BJ (cell line): ENCODE results near the gene NR1H2. TPM values are rescaled to one million over a fixed set of nuclear protein-coding genes. Genes with fewer than 3 reads are reported as not detected.

Experiments
- CTCF ChIA-PET: fragments of 350-600 bp; formaldehyde crosslinking; extraction: SDS; loops from one replicate; lab custom pipeline; 2021; ENCODE audit warnings: antibody characterized with exemption, inconsistent platforms; lab: Yijun Ruan, JAX
- POLR2A ChIA-PET: fragments of 300-600 bp; sonication (Branson Sonifier 250); formaldehyde crosslinking; extraction: SDS; loops from one replicate; lab custom pipeline; 2021; ENCODE audit warnings: antibody characterized with exemption; lab: Charles Lee
- DNase-seq: peaks from one replicate; pipeline ENCODE4 v3.0.0-alpha.2; 2011; ENCODE audit warnings: low read depth
- H3K27me3 ChIP-seq: 2 replicates; pipeline ENCODE4 v1.6.0; 2011; ENCODE audit warnings: low read length; ENCODE audit not compliant: control insufficient read depth, insufficient read depth
- H3K36me3 ChIP-seq: 2 replicates; pipeline ENCODE4 v1.5.1; 2011; ENCODE audit warnings: low read length; ENCODE audit not compliant: control insufficient read depth, insufficient read depth
- H3K4me3 ChIP-seq: 2 replicates; pipeline ENCODE4 v1.5.1; 2011; ENCODE audit warnings: low read depth, mild to moderate bottlenecking, control low read depth, low read length
- polyA plus RNA-seq: library from polyadenylated mRNA; depleted of rRNA; stranded (reverse); fragments of >200 nt; gene quantifications from 2 replicates; pipeline ENCODE4 v1.2.3, GENCODE V29; 2011
- TF ChIP-seq, protein P1 (sequence below): IDR thresholded peaks from 2 replicates; pipeline ENCODE4 v1.5.1; 2011; ENCODE audit warnings: low read depth, mild to moderate bottlenecking, control low read depth, inconsistent platforms, low read length, moderate library complexity; ENCODE audit not compliant: insufficient read depth

Gene NR1H2
- polyA plus RNA-seq, 1 experiment: 78.4 TPM

GRCh38 chr19:50362656-50363424, 13.4 kb upstream of the NR1H2 start:
- ChIA-PET CTCF (interaction anchor here (0.7 to 8.0 kb wide), 5 partner anchors 10 to 100 kb away, joined by 3 to 82 read pairs (median 3); no protein-coding TSS in a partner anchor), POLR2A (no interaction called here)
- TF ChIP-seq, protein P1, sequence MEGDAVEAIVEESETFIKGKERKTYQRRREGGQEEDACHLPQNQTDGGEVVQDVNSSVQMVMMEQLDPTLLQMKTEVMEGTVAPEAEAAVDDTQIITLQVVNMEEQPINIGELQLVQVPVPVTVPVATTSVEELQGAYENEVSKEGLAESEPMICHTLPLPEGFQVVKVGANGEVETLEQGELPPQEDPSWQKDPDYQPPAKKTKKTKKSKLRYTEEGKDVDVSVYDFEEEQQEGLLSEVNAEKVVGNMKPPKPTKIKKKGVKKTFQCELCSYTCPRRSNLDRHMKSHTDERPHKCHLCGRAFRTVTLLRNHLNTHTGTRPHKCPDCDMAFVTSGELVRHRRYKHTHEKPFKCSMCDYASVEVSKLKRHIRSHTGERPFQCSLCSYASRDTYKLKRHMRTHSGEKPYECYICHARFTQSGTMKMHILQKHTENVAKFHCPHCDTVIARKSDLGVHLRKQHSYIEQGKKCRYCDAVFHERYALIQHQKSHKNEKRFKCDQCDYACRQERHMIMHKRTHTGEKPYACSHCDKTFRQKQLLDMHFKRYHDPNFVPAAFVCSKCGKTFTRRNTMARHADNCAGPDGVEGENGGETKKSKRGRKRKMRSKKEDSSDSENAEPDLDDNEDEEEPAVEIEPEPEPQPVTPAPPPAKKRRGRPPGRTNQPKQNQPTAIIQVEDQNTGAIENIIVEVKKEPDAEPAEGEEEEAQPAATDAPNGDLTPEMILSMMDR: no peak
- Histone ChIP-seq H3K36me3 (no peaks in the 10 kb centered on the region), H3K27me3 (no peaks in the 10 kb centered on the region), H3K4me3 (no peak overlapping the region)
- no peak for DNase-seq

- H3K4me3 ChIP-seq: no peak within 1 kb of the TSS
- TF ChIP-seq, protein P1: no peak
- POLR2A ChIA-PET: no interaction called here
- CTCF ChIA-PET: interaction anchor here (1.3 to 8.0 kb wide), 5 partner anchors 9 to 172 kb away, joined by 3 to 82 read pairs (median 8); partner anchors contain the start of gene POLD1
- DNase-seq: no peak
- H3K27me3 ChIP-seq: no peaks in the 10 kb centered on the region
- H3K36me3 ChIP-seq: no peaks in the 10 kb centered on the region
These were observed 10.6 kb upstream of the NR1H2 start, which contains the start of gene NAPSA for GRCh38 chr19:50365434-50366306. TSS of gene NAPSA (minus strand) at chr19:50365639. CDS start at chr19:50365621, 18 bp downstream.

DNA sequence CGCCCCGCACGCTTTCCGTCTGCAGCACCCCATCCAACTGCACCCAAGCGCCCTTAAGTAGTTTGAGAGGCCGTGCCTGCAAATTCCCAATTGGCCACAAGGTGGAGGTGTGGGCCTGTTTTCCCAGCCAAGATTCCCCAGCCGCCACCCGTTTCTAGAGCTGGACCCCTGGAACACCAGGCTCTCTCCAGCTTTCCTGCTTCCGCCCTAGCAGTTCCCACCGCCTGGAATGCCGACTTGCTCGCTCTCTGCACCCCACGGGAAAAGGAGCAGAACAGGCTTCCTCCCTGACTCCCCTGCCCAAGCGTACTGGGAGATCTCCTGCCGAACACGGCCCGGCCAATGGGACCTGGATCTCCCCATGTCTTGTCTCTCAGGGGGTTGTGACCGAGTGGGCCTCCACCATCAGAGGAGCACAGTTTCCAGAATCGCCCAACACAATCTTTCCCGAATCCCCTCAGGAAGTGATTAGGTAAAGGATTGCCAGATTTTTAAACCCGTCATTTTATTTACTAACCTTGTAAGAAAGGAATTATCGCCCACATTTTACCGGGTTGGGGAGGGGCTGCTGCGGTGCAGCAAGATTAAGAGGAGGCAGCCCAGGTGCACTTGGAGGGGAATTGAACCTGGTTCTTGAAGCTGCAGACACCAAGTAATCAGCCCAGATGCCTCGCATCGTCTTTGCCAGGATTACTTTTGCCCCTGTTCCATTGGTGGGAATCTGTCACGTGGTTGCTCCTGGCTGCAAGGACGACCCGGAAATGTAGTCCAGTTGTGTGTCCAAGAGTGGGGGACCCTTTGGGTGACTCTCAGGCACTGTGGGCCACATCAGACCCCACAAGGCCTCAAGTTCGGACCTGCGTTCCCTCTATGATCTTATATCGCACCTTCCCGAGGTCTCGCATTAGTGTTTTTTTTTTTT, 7.3 kb upstream of the NR1H2 start:
- CTCF ChIA-PET: interaction anchor here (0.6 to 8.0 kb wide), 25 partner anchors 11 to 553 kb away, joined by 3 to 82 read pairs (median 3); partner anchors contain the start of genes JOSD2, POLD1 and SPIB
- Histone ChIP-seq H3K27me3 (no peaks in the 10 kb centered on the region), H3K36me3 (no peaks in the 10 kb centered on the region), H3K4me3 (peak overlapping the region; percentile 86)
- peak; percentile 44 for DNase-seq
- POLR2A ChIA-PET: interaction anchor here (0.6 to 1.1 kb wide), 3 partner anchors 92 to 391 kb away, joined by 3 to 9 read pairs (median 3); no protein-coding TSS in a partner anchor
- TF ChIP-seq, protein P1: peak; percentile 86

- H3K27me3 ChIP-seq: no peaks in the 10 kb centered on the region
- ChIA-PET POLR2A (no interaction called here), CTCF (interaction anchor here (0.9 kb wide), 1 partner anchor 10 kb away, joined by 3 read pairs; no protein-coding TSS in a partner anchor)
- TF ChIP-seq, protein P1: no peak
- H3K36me3 ChIP-seq: no peaks in the 10 kb centered on the region
- H3K4me3 ChIP-seq: no peak overlapping the region
- DNase-seq: no peak
These were observed 4.3 kb upstream of the NR1H2 start for GRCh38 chr19:50371914-50372475.
